ENCODE data around the gene LIN28B.

The LIN28B gene

GRCh38 chr6:104959026-104959858 is 2.3 kb downstream of the LIN28B start:
- H3K27me3 ChIP-seq: peaks cover 99% of the 10 kb centered on the region
- H3K4me1 ChIP-seq (ENCODE audit: control insufficient read depth in 1 of 2, insufficient read depth in 1 of 2, low read depth in 1 of 2, low read length in 1 of 2): peaks cover 6 to 19% of the 10 kb centered on the region in 2 experiments
- H3K9me3 ChIP-seq: no peaks in the 10 kb centered on the region
- H3K4me3 ChIP-seq (ENCODE audit: low read depth in 1 of 2, low read length in 1 of 2): no peak overlapping the region
- TF ChIP-seq CTCF (IDR thresholded peaks at IDR 0.05): no peak
- no peaks in the 10 kb centered on the region for H3K36me3 ChIP-seq
- H3K27ac ChIP-seq: no peak overlapping the region

GRCh38 chr6:104969108-104969507 is 12.2 kb downstream of the LIN28B start:
- no peak overlapping the region for H3K27ac ChIP-seq

GRCh38 chr6:104969785-104970581 is 13.1 kb downstream of the LIN28B start:
- no peaks in the 10 kb centered on the region for H3K4me1 ChIP-seq (ENCODE audit: control insufficient read depth in 1 of 2, insufficient read depth in 1 of 2, low read depth in 1 of 2, low read length in 1 of 2)
- no peak overlapping the region for H3K27ac ChIP-seq
- H3K36me3 ChIP-seq: no peaks in the 10 kb centered on the region
- TF ChIP-seq CTCF (IDR thresholded peaks at IDR 0.05): no peak
- H3K4me3 ChIP-seq (ENCODE audit: low read depth in 1 of 2, low read length in 1 of 2): no peak overlapping the region
- no peaks in the 10 kb centered on the region for H3K9me3 ChIP-seq
- peaks cover 52% of the 10 kb centered on the region for H3K27me3 ChIP-seq

More at GRCh38 chr6:104969108-104969507, 12.2 kb downstream of the LIN28B start:
- Histone ChIP-seq H3K4me1 (ENCODE audit: control insufficient read depth in 1 of 2, insufficient read depth in 1 of 2, low read depth in 1 of 2, low read length in 1 of 2) (no peaks in the 10 kb centered on the region), H3K4me3 (ENCODE audit: low read depth in 1 of 2, low read length in 1 of 2) (no peak overlapping the region), H3K27me3 (peaks cover 59% of the 10 kb centered on the region), H3K36me3 (no peaks in the 10 kb centered on the region), H3K9me3 (no peaks in the 10 kb centered on the region)
- no peak for TF ChIP-seq CTCF (IDR thresholded peaks at IDR 0.05)

- Histone ChIP-seq H3K36me3 (no peaks in the 10 kb centered on the region), H3K27ac (no peak overlapping the region), H3K4me3 (ENCODE audit: low read depth in 1 of 2, low read length in 1 of 2) (no peak overlapping the region), H3K27me3 (peaks cover 50% of the 10 kb centered on the region), H3K4me1 (ENCODE audit: control insufficient read depth in 1 of 2, insufficient read depth in 1 of 2, low read depth in 1 of 2, low read length in 1 of 2) (no peaks in the 10 kb centered on the region), H3K9me3 (no peaks in the 10 kb centered on the region)
- no peak for TF ChIP-seq CTCF (IDR thresholded peaks at IDR 0.05)
Observed at GRCh38 chr6:104973404-104973803, 16.5 kb downstream of the LIN28B start.

- Histone ChIP-seq H3K36me3 (no peaks in the 10 kb centered on the region), H3K9me3 (no peaks in the 10 kb centered on the region), H3K4me1 (ENCODE audit: control insufficient read depth in 1 of 2, insufficient read depth in 1 of 2, low read depth in 1 of 2, low read length in 1 of 2) (no peaks in the 10 kb centered on the region), H3K4me3 (ENCODE audit: low read depth in 1 of 2, low read length in 1 of 2) (no peak overlapping the region), H3K27me3 (peaks cover 9% of the 10 kb centered on the region), H3K27ac (no peak overlapping the region)
- TF ChIP-seq CTCF (IDR thresholded peaks at IDR 0.05): no peak
Observed at GRCh38 chr6:104983296-104983695, 26.4 kb downstream of the LIN28B start.

All from neutrophil (primary cell).